Fibroblast of mammary gland (primary cell): ENCODE measurements around the gene SCP2.

Experiments
- DNase-seq: peaks from one replicate; pipeline ENCODE4 v3.0.0-alpha.2; 2010; ENCODE audit warnings: low read depth
- H3K4me3 ChIP-seq: 2 replicates; pipeline ENCODE4 v1.5.1; 2011; ENCODE audit warnings: low read depth, mild to moderate bottlenecking, low read length, moderate library complexity; ENCODE audit not compliant: control insufficient read depth
- TF ChIP-seq, protein P1 (sequence below): conservative IDR thresholded peaks from 2 replicates; pipeline ENCODE4 v1.5.1; 2011; ENCODE audit warnings: low read depth, low read length, inconsistent platforms; ENCODE audit not compliant: control insufficient read depth, insufficient read depth

SCP2 gene

DNA sequence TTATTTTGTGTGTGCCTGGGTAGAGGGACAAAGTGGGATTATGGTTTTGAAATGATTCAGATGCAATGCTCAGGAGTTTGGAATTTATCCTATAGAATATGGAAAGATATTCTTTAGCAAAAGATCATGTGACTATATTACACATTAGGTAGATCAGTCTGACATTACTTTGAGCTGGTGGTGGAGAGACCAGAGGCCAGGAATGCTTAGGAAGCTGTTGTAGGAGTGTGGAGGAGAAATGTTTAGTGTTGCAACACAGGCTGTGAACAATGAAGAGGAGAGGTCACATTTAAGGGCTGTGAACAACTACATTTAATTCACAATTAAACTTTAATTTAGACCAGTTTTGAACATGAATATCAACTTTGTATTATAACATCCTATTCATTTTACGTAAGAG lies 89.6 kb downstream of the SCP2 start:
- peak; percentile 42 for DNase-seq
- TF ChIP-seq, protein P1, sequence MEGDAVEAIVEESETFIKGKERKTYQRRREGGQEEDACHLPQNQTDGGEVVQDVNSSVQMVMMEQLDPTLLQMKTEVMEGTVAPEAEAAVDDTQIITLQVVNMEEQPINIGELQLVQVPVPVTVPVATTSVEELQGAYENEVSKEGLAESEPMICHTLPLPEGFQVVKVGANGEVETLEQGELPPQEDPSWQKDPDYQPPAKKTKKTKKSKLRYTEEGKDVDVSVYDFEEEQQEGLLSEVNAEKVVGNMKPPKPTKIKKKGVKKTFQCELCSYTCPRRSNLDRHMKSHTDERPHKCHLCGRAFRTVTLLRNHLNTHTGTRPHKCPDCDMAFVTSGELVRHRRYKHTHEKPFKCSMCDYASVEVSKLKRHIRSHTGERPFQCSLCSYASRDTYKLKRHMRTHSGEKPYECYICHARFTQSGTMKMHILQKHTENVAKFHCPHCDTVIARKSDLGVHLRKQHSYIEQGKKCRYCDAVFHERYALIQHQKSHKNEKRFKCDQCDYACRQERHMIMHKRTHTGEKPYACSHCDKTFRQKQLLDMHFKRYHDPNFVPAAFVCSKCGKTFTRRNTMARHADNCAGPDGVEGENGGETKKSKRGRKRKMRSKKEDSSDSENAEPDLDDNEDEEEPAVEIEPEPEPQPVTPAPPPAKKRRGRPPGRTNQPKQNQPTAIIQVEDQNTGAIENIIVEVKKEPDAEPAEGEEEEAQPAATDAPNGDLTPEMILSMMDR = no peak
- H3K4me3 ChIP-seq = no peak overlapping the region

DNA sequence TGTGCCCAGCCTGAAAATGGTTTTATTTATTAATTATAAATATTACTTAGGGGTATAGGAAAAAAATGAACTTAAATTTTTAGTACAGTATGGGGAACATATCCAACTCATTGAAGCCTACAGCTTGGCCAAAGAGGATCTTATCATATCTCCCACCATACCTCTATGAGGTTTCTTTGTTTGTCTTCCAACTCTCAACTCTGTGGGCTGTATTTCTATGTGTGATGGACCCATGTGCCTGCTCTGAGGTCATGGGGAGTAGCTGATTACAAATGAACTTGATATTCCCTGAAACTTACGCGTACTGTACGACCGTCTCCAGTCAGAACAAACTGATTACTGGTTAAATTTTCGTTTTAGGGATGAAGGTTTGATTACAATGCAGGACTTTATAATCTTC lies 93.5 kb downstream of the SCP2 start:
- TF ChIP-seq, protein P1 = no peak
- DNase-seq = no peak
- H3K4me3 ChIP-seq = no peak overlapping the region

DNA sequence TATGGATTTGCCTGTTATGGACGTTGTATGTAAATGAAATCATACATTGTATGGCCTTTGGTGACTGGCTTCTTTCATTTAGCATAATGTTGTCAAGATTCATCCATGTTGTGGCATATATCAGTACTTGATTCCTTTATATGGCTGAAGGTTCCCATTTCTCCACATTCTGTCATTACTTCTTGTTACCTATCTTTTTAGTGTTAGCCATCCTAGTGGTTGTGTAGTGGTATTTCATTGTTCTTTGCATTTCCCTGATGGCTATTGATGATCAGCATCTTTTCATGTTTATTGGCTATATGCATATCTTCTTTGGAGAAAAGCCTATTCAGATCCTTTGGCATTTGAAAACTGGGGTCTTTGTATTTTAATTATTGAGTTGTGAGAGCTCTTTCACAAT lies 95.1 kb downstream of the SCP2 start:
- no peak for DNase-seq
- TF ChIP-seq, protein P1 = no peak
- H3K4me3 ChIP-seq = no peak overlapping the region

DNA sequence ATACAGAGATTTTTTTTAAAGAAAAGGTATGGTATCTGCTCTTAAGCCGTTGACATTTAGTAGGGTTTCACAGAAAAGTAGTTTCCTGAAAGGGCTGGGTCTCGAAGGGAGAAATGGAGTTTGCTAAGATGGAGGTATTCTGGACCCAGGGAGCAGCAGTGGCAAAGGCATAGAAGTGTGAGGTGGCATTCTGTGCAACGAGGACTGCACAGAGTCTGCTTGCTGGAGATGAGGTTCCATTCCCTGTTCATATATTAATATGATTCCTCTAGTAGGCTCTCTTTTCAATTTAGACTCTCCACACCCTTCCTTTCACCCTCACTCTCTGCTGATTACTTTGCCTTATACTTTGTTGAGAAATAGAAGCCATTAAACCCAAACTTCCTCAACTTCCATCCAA lies 96.5 kb downstream of the SCP2 start:
- no peak overlapping the region for H3K4me3 ChIP-seq
- TF ChIP-seq, protein P1 = no peak
- DNase-seq = no peak

DNA sequence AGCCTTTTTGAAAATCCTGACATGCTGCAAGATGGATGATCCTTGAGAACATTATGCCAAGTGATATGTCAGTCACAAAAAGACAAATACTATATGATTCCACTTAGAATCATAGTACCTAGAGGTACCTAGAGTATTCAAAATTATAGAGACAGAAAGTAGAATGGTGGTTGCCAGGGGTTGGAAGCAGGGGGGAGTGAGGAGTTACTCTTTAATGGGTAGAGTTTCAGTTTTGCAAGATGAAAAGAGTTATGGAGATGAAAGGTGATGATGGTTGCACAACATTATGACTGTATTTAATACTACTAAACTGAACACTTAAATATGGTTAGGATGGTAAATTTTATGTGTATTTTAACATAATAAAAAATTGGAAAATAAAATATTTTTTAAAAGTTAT lies 97.0 kb downstream of the SCP2 start:
- TF ChIP-seq, protein P1 = no peak
- DNase-seq = no peak
- H3K4me3 ChIP-seq = no peak overlapping the region

DNA sequence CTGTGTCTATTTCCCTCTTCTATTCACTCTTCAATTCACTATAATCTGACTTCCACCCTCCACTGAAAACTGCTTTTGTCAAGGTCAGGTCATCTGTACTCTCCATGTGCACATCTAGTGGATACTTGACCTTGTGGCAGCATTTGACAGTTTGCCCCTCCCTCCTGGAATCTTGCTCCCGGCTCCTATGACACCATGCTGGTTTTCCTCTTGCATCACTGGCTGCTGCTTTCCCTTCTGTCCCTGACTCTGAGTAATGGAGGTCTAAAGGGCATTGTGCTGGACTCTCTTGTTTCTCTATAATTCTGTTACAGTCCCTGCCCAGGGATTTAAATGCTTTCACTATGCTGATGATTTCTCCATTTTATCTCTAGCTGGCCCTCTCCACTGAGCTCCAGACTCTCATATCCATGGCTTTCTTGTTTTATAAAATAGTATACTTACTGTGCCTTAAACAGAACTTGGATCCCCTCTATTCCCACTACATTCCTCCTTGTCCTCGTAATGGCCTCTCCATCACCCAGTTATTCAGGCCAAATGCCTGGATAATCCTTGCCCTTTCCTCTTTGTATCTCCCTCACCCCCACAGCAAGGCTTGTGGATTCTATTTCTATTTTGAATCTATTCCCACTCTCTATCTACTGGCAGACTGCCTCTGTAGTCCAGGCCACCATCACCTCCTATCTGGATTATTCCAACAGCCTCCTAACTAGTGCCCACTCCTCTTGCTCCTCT lies 98.1 kb downstream of the SCP2 start:
- no peak overlapping the region for H3K4me3 ChIP-seq
- TF ChIP-seq, protein P1 = no peak
- DNase-seq = peak; percentile 90

DNA sequence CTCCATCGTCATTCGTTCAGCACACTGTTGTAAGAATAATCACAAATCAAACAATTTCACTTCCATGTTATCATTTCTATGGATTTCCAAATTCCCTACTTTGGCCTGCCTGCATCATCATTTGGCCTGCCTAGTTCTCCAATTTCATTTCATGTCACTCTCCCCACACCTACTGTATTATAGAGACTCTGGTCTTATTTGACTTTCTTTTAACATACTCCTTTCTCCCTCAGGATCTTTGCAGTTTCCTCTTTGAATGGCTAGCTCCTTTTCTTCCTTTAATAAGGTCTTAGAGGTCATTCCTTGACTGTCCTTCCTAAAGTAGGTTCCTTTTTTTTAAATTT lies 98.7 kb downstream of the SCP2 start:
- DNase-seq = no peak
- TF ChIP-seq, protein P1 = no peak
- no peak overlapping the region for H3K4me3 ChIP-seq
